ENCODE measurements around the gene CCDC148.

- TF ChIP-seq CTCF (IDR thresholded peaks at IDR 0.05) (peak in 5 of 6 experiments; percentile 31 to 67 (median 57)), POLR2A (IDR thresholded peaks at IDR 0.05) (peak; percentile 82 to 87)
Observed at GRCh38 chr2:158457826-158458616, 1.5 kb upstream of the CCDC148 start.

Measured in Peyer's patch (tissue), 4 donors.